C4-2B (cell line): ENCODE measurements around the gene MKLN1.

Experiments
- CTCF ChIP-seq: fragments of 450-650 bp; conservative IDR thresholded peaks from 2 replicates; pipeline ENCODE4 v1.5.1; 2017; ENCODE audit warnings: mild to moderate bottlenecking
- ZFX ChIP-seq: fragments of 450-650 bp; IDR thresholded peaks from 2 replicates; pipeline ENCODE4 v1.6.1; 2017

GRCh38 chr7:131292141-131292905 is 35.4 kb upstream of the MKLN1 start:
- TF ChIP-seq CTCF (no peak), ZFX (no peak)
